ENCODE measurements around the gene ADGRA1.
"Not testable (repeated sequence)": the region's sequence is repeated elsewhere in the genome, so short reads cannot be mapped to it uniquely, and the experiment has no call there.

ADGRA1 gene

DNA sequence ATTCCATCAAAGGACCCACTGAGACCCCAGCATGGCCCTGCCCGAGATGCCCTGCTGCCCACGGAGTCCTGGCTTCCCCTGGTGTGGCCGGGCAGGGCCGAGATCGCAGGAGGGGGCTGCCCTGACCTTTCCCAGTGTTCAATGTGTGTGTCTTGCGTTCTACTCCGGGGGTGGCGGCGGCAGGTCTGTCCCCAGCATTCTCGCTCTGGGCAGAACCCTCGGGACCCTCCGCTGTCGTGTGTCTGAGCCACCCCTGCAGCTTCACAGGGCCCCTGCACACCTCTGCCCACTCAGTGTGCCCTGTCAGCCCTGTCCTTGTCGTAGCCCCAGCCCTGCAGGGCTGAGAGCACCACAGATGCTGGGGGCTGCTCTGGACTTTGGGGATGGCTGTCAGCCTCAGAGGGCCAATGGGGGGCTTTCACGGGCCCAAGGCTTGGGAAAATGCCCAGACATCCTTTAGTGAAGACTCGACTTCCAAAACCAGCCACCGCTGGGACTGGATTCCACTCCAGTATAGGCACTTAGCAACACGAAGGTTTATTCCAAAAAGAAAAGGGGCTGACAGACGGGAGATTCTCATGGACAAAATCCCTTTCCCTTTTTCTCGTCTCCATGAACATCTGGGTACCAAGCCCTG lies 42.3 kb downstream of the ADGRA1 start:
- DNase-seq, result no peak

DNA sequence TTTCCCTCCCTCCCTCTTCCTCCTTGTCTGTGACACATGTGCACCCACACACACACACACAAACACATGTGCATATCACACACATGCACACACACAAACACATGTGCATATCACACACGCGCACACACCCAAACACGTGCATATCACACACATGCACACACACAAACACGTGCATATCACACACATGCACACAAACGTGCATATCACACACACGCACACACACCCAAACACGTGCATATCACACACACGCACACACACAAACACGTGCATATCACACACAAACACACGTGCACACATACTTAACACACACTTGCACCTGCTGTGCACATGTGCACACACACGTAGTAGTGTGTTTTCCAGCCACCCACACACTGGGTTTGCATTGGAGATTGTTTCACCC lies 42.9 kb downstream of the ADGRA1 start:
- DNase-seq, result no peak

DNA sequence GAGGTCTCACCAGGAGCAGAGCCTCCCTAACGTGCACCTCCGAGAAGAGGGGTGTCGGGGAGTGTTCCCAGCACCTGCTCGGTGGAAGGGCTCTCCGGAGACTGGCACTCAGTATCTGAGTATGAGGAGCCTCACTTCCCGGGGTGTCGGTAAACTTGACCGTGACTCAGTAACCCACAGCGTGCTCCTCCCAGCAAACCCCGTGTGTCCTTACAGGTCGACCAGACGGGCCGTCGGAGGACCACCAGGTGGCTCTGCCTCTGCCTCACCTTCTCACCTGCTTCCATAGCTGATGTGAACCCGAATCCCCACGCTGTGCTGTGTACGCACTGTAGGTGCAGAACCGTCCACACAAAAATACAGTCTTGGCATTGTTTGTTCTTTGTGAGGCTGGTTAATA lies 43.3 kb downstream of the ADGRA1 start:
- no peak for DNase-seq

DNA sequence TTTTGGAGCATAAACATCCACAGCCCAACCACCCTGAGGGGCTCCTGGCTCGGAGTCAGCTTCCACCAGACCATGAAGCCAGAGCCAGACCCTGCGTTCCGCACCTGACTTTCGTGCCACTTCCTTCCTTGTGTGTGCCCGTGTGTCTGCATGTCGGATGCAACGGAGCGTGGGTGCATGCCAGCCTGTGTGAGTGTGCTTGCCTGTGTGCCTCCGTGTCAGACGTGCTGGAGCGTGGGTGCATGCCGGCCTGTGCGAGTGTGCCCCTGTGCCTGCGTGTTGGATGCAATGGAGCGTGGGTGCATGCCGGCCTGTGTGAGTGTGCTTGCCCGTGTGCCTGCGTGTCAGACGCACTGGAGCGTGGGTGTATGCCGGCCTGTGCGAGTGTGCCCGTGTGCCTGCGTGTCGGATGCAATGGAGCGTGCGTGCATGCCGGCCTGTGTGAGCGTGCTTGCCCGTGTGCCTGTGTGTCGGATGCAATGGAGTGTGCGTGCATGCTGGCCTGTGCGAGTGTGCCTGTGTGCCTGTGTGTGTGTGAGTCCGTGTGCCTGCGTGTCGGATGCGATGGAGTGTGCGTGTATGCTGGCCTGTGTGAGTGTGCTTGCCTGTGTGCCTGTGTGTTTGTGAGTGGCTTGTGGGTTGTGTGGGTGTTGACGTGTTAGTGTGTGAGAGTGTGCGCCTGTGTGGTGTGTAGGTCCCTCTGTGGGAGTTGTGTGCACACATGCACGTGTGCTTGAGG lies 44.2 kb downstream of the ADGRA1 start:
- DNase-seq, result no peak

DNA sequence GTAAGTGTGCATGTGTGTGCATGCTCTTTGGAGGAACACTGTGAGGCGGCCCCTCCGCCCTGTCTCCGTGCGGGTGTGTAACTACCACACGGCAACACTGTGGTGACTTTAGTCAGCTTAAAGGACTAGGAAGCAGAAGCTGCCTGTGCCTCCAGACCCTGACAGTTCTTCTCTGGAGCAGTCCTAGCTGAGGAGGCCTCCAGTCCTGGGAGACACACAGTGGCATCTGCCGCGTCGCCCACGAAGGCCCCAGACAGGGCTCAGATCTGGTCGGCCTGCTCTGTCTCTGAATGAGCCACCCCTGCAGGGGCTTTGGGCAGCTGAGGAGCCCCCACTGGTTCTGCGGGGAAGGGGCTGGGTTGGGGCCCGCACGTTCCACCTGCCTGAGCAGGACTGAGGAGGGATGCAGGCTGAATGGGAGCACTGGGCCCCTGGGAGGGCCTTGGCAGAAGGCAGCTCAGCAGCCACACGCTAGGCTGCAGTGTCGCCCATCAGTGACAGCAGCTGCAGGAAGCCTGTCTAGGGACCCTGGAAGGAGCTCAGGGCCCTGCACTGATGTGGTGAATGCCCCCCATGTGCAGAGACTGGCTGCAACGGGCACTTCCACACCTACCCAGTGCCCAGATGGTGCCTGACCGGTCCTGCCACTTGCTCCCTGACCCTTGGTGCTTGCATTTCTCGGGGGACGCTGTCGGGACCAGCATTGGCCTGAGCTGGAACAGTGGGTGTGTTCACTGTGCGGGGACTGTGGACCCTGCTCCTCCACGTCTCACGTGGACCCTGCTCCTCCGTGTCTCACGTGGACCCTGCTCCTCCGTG lies 45.0 kb downstream of the ADGRA1 start:
- no peak for DNase-seq

DNA sequence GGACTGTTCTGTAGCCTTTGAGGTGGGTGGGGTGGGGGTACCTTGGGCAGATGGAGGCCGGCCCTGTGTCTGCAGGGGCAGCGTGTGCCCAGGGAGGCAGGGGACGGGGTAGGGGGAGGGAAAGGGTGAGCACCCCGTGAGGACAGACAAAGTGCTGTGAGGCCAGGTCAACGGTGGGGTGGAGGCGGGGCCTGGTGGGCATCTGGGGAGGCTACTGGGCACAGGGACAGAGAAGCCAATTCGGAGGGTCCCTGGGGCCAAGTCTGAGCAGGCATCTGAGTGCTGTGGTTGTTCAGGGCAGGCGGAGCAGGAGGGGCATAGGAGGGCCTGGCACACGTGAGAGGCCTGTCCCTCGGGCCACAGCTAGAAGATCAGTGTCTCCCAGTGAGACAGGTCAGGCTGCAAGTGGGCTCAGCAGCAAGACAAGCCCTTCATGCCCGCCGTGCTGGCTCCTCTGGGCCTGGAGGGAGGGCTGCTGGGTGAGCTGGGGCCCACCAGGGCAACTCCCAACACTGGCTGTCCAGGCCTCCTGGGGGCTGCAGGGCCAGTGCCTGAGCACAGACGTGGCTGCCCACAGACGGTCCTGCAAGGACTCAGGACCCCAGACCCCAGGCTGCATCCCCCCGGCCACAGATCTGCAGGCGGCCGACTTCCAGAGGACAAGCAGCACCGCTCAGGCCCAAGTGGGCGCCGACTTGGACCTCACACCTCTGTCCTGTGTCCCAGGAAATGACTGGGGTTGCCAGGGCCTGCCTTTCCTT lies 45.9 kb downstream of the ADGRA1 start:
- DNase-seq, result no peak

DNA sequence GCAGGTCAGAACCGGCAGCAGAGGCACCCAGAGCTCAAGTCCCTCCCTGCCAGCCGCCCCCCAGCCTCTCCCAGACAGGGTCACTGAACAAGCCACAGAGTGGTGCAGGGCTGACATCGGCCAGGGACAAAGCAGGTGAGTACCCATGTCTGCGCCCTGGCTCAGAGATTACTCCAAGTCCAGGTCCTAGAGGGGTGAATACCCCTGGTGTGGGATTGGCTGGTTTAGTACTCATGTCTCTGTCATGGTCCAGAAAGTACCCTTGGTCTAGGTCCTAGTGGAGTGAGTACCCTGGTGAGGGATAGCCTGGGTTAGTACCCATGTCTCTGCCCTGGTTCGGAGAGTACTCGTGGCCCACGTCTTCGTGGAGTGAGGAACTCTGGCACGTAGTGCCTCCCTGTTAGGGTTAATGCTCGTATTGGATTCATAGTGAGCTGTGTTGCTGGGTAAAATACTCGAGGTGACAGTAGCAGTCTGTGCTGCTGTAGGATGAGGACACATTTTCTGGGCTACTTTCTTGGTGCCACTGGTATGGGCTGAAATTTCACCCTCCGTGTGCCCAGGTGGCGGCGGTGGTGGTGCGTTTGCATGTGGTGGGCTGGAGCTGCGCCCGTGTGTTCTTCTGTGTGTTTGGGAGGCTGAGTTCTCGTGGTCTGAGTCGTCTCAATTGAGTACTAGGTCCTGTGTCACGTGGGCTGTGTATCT lies 46.8 kb downstream of the ADGRA1 start:
- no peak for DNase-seq

DNA sequence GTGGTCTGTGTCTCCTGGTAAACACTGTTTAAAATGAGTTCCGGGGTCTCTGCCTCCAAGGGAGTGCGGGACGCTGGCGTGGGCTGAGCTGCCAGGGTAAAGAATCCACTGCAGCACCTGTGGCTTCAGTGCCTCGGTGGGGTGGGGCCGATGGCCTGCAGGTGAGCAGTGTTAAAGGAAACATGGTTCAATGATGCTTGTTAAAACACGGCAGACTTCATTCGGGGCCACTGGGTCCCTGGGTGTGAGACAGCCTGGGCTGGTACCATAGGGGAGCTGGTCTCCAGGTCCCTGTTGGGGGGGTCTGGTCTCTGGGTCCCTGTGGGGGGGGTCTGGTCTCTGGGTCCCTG lies 47.4 kb downstream of the ADGRA1 start:
- no peak for DNase-seq

DNA sequence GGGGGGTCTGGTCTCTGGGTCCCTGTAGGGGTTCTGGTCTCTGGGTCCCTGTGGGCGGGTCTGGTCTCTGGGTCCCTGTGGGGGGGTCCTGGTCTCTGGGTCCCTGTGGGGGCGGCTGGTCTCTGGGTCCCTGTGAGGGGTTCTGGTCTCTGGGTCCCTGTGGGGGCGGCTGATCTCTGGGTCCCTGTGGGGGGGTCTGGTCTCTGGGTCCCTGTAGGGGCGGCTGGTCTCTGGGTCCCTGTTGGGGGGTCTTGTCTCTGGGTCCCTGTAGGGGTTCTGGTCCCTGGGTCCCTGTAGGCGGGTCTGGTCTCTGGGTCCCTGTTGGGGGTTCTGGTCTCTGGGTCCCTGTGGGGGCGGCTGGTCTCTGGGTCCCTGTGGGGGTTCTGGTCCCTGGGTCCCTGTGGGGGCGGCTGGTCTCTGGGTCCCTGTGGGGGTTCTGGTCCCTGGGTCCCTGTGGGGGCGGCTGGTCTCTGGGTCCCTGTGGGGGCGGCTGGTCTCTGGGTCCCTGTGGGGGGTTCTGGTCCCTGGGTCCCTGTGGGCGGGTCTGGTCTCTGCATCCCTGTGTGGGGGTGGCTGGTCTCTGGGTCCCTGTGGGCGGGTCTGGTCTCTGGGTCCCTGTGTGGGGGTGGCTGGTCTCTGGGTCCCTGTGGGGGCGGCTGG lies 49.9 kb downstream of the ADGRA1 start:
- not testable (repeated sequence) for DNase-seq

DNA sequence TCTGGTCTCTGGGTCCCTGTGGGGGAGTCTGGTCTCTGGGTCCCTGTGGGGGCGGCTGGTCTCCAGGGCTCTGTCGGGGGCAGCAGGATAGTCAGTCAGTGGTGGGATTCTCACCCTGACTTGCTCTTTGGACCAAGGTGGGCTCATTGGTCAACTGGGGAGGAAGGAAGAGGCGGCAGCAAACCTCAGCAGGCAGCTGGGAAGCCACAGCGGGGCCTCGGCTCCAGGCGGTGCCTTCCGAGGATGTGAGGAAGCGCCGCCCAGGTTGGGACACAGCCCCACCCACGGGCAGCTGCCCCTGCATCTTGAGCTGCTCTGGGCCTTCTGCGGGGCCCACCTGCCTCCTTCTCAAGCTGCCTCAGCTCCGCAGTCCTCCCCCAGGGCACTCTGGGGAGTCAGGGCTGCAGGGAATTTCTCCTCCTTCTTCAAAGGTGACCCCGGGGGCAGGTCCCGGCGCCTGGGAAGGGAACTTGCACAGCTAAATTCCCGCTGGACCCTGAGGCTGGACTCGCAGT lies 51.9 kb downstream of the ADGRA1 start:
- DNase-seq, result no peak

DNA sequence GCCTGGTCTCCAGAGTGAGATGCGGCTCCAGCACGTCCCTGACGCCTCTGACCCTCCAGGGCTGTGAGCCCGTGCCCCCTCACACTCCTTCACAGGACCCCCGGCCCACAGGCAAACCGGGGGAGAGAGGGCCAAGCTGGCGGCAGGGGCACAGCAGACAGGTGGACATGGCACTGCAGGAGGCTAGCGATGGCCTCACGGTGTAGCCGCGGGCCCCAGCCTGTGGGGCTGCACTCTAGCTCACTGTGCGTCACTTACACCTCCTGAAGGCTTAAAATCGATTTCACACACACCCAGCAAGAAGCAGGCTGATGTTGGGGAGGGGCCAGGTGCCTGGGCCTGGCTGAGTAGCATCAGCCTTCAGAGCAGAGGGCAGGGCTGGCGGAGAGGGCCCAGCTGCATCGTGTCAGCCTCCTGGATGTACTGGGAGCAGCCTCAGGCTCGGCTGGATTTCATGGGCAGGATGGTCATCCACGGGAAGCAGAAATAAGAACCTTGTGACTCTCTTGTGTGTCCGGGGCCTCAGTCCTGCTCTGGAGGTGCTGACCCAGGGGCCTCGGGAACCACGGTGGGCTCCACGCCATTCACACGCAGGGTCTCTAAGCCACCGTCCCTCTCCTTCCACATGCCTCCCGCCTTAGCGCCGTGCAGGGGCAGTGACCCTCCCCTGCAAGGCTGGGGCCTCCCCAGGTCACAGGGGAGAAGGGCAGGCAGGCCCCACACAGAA lies 52.9 kb downstream of the ADGRA1 start:
- DNase-seq, result no peak

DNA sequence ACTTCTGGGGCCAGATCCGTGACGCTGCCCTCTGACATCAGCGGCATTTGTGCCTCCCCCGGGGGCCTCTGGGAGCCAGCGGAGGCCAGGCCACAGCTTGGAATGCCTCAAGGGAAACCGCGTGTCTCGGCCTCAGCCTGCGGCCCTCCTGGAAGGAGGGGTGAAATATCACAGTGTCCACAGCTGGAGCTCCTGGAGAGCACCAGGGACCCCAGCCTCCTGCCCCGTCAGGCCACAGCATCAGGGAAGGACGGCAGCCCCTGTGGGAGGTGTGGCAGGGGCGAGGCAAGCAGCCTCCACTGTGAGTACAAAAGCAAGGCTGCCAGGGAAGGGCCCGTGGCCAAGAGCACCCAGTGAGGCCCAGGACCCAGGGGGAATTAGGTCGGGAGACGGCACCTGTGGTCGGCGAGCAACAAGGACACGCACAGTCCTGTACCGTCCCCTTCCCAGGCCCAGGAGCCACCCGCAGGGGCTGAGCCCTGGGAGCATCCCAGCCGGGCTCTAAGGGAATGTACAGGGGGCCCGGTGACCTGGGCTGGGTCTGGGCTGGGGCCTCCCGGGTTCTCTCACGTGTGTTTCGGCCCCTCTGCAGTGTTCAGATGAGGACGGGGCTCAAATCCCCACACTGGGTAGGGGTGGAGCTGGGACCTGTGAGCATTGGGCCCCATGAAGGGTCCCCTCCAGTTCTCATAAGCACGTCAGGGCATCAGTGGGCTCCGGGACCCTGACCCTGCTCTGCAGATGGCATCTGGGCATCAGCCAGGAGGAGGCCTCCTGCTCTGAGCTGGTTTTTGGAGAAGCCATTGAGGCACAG lies 53.6 kb downstream of the ADGRA1 start:
- no peak for DNase-seq

DNA sequence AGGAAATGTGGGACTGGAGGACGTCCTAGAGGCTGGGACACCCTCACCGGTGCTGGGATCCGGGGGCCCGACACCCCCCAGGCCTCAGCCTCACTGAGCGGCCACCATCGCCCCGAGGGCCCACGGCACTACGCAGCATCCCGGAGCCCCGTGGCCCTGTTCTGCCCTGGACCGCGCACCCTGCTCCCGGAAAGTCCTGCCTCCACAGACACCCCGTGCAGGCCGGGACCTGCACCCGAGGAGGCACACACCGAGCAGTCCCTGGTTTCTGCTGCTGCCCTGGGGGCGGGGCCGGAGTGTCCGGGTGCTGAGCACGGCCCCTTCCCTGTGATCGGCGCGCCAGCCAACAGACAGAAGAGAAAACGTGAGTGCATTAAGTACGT lies 54.2 kb downstream of the ADGRA1 start:
- DNase-seq, result no peak

DNA sequence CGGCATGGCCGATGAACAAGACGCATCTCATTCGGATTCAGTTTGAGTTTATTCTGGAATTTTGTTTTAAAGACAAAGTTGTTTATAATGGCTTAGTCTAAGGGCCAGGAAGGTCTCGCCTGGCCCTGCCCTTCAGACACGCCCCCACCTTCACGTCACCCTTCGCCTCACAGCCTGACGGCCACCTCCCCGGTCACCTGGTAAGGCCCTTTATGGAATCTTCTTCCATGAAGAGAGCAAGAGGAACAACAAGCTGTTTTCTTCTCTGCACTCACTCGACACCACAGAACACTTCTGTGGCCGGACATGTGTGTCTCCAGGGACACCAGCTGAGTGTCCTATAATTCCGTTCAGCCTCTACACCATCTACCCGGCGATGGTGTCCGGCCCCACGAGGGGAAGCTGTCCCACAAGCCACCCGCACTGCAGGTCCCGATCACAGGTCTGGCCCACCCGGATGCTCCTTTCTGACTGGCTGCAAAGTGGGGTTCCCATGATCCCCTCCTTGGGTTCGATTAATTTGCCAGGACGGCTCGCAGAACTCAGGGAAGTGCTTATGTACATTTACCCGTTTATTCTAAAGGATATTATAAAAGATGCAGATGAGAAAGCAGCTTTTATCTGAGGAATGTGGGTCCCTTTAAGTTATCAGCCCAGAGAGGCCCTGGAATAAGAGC lies 54.9 kb downstream of the ADGRA1 start:
- no peak for DNase-seq

DNA sequence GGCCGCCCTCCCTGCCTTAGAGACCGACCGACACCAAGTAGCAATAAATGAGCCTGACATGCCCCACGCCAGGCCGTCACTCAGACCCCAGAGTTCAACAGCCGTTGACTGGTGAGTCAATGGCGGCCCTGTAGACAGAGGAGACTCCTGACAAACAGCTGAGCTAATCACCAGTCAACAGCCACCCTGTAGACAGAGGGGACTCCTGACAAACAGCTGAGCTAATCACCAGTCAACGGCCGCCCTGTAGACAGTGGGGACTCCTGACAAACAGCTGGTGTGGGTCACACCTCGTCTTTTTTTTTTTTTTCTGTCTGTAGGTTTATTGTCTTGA lies 55.4 kb downstream of the ADGRA1 start:
- no peak for DNase-seq

DNA sequence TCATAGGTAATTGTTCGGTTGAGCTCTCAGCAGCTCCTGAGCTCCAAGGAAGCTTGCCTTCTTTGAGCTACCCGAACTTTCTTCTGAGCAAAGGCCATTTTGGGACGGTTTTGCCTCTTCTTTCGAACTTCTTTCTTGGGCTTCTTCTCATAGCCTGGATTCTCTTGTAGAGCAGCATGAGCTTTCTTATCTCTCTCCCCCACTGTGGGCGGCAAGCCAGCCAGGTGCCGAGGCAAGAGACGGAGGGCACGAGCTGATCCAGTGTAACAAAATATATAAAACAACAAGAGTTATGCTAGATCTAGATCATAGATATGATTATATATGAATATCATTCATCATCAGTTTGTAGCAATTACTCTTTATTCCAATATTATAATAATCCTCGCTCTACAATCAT lies 55.8 kb downstream of the ADGRA1 start:
- no peak for DNase-seq

DNA sequence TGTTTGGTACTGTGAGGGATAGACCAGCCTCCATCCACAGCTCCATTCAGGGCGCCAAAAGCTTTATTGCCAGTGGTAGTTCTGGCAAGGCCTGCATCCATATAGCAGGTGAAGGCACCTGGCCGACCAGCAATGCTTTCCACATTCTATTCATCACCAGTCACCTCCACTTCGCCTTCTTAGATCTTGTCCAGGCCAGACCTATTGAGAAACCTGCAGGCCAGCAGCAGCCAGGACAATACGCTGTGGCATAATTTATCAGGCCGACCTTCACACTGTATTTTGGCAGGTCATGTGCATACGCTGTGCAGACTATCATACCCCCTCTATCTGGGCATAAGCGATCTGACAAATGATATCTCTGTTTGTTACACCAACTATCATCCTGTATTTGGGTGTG lies 57.0 kb downstream of the ADGRA1 start:
- DNase-seq, result no peak

DNA sequence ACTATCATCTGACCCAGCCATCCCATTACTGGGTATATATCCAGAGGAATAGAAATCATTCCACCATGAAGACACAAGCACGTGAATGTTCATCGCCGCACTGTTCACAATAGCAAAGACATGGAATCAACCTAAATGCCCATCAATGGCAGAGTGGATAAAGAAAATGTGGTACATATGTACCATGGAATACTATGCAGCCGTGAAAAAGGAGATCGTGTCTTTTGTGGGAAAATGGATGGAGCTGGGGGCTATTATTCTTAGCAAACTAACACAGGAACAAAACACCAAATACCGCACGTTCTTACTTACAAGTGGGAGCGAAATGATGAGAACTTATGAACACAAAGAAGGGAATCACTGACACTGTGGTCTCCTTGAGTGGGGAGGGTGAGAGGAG lies 62.5 kb downstream of the ADGRA1 start:
- no peak for DNase-seq

DNA sequence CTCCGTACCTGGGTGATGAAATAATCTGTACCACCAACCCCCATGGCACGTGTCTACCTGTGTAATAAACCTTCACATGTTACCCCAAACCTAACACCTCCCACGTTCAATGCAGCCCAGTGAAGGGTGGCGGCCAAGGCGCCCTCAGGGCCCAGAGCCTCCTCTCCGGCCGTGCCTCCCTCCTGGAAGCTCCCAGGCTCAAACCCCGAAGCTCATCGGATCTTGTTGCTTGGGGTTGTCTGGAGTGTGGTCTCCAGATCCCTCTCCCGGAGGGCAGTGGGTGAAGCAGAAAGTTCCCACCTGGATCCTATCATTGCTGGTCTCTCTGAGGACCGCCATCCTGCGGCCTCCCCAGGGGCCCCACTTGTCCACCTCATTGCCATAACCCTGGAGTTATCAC lies 62.9 kb downstream of the ADGRA1 start:
- no peak for DNase-seq

DNA sequence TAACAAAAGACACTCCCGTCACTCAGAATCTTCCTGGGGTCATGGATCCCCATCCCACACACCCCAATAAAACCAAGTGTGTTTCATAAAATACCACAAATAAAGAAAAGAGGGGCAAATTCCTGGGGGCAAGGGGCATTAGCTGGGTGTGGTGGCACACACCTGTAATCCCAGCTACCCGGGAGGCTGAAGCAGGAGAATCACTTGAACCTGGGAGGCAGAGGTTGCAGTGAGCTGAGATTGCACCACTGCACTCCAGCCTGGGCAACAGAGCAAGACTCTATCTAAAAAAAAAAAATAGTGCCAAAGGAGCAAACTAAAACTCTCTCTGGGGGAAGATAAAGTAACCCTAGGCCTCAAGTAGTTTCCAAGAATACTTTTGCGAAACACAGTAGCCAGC lies 63.3 kb downstream of the ADGRA1 start:
- DNase-seq, result not testable (repeated sequence)
